ENCODE measurements around the gene TLR2.

DNA sequence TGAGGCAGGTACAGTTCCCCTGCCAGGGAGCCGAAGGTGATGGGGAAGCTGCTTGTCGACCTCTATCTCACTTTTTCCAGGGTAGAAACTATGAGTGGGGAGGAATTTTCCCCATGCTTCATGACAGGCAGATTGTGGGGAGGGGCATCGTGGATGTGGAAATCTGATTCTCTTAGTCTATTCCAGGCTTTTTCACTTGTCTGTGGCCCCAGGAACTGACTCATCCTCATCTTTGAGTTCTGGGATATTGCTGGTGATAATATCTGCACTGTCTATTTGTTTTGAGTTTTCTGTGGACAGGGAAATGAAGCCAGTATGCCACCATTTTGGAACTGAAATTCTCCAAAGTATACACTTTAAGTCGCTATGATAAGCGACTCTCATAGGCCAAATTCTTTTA is 7.6 kb upstream of the TLR2 start:
- TF ChIP-seq, protein P1, sequence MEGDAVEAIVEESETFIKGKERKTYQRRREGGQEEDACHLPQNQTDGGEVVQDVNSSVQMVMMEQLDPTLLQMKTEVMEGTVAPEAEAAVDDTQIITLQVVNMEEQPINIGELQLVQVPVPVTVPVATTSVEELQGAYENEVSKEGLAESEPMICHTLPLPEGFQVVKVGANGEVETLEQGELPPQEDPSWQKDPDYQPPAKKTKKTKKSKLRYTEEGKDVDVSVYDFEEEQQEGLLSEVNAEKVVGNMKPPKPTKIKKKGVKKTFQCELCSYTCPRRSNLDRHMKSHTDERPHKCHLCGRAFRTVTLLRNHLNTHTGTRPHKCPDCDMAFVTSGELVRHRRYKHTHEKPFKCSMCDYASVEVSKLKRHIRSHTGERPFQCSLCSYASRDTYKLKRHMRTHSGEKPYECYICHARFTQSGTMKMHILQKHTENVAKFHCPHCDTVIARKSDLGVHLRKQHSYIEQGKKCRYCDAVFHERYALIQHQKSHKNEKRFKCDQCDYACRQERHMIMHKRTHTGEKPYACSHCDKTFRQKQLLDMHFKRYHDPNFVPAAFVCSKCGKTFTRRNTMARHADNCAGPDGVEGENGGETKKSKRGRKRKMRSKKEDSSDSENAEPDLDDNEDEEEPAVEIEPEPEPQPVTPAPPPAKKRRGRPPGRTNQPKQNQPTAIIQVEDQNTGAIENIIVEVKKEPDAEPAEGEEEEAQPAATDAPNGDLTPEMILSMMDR (IDR thresholded peaks at IDR 0.05), result no peak
- no peak for TF ChIP-seq POLR2A (IDR thresholded peaks at IDR 0.05)

Measured in breast epithelium (tissue), 3 donors.